Esophagus muscularis mucosa (tissue), 3 donors: ENCODE data around the gene KIR2DL1.
"Not testable (repeated sequence)": the region's sequence is repeated elsewhere in the genome, so short reads cannot be mapped to it uniquely, and the experiment has no call there.

Source experiments
- CTCF ChIP-seq, 3 experiments: fragments of 200-600 bp in 2 of 3; fragments of 450-650 bp in 1 of 3; sonication (generic) in 2 of 3; IDR thresholded peaks; one replicate each; pipeline ENCODE4 v1.5.1; 2017 to 2019; ENCODE audit warnings: antibody characterized with exemption in 3 of 3, mild to moderate bottlenecking in 2 of 3, moderate library complexity in 1 of 3
- POLR2A ChIP-seq: fragments of 450-650 bp; IDR thresholded peaks from one replicate; pipeline ENCODE4 v1.6.1; 2017; ENCODE audit warnings: antibody characterized with exemption, moderate library complexity, mild to moderate bottlenecking, low read depth
- POLR2AphosphoS5 ChIP-seq, 2 donors: sonication (generic); formaldehyde crosslinking; IDR thresholded peaks; one replicate each; pipeline ENCODE4 v1.6.1; 2017; ENCODE audit warnings: antibody characterized with exemption in 2 of 2

DNA sequence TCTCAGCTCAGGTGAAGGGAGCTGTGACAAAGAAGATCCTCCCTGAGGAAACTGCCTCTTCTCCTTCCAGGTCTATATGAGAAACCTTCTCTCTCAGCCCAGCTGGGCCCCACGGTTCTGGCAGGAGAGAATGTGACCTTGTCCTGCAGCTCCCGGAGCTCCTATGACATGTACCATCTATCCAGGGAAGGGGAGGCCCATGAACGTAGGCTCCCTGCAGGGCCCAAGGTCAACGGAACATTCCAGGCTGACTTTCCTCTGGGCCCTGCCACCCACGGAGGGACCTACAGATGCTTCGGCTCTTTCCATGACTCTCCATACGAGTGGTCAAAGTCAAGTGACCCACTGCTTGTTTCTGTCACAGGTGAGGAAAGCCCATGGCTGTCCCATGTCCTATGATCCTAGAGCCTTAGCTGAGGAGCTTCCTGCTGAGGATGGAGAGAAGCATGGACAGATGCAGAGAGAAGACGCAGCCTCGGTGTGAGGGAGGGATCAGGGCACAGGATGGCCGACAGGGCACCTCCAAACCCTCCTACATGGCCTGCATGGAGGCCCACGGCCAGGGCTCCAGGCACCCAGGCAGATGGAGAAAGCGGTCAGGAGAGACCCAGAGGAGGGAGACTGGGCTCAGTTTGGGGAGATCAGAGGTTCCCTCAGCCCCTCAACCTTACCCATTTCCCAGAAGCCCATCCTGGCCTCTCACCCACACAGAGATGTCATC is 5.7 kb downstream of the KIR2DL1 start:
- TF ChIP-seq CTCF (IDR thresholded peaks at IDR 0.05); POLR2AphosphoS5 (IDR thresholded peaks at IDR 0.05); POLR2A: not testable (repeated sequence)
